BJ (cell line): Measurements from ENCODE around the gene SLC34A2. TPM values are rescaled to one million over a fixed set of nuclear protein-coding genes. Genes with fewer than 3 reads are reported as not detected.

ENCODE experiments used
- CTCF ChIA-PET: fragments of 350-600 bp; formaldehyde crosslinking; extraction: SDS; loops from one replicate; lab custom pipeline; 2021; ENCODE audit warnings: antibody characterized with exemption, inconsistent platforms; lab: Yijun Ruan, JAX
- POLR2A ChIA-PET: fragments of 300-600 bp; sonication (Branson Sonifier 250); formaldehyde crosslinking; extraction: SDS; loops from one replicate; lab custom pipeline; 2021; ENCODE audit warnings: antibody characterized with exemption; lab: Charles Lee
- DNase-seq: peaks from one replicate; pipeline ENCODE4 v3.0.0-alpha.2; 2011; ENCODE audit warnings: low read depth
- H3K27me3 ChIP-seq: 2 replicates; pipeline ENCODE4 v1.6.0; 2011; ENCODE audit warnings: low read length; ENCODE audit not compliant: control insufficient read depth, insufficient read depth
- H3K36me3 ChIP-seq: 2 replicates; pipeline ENCODE4 v1.5.1; 2011; ENCODE audit warnings: low read length; ENCODE audit not compliant: control insufficient read depth, insufficient read depth
- H3K4me3 ChIP-seq: 2 replicates; pipeline ENCODE4 v1.5.1; 2011; ENCODE audit warnings: low read depth, mild to moderate bottlenecking, control low read depth, low read length
- CTCF ChIP-seq: IDR thresholded peaks from 2 replicates; pipeline ENCODE4 v1.5.1; 2011; ENCODE audit warnings: low read depth, mild to moderate bottlenecking, control low read depth, inconsistent platforms, low read length, moderate library complexity; ENCODE audit not compliant: insufficient read depth
- polyA plus RNA-seq: library from polyadenylated mRNA; depleted of rRNA; stranded (reverse); fragments of >200 nt; gene quantifications from 2 replicates; pipeline ENCODE4 v1.2.3, GENCODE V29; 2011

Gene SLC34A2
- polyA plus RNA-seq, 1 experiment = 0.02 TPM

GRCh38 chr4:25672756-25673155, 17.1 kb downstream of the SLC34A2 start:
- no peak for DNase-seq
- ChIA-PET CTCF (no interaction called here), POLR2A (no interaction called here)
- Histone ChIP-seq H3K36me3 (no peaks in the 10 kb centered on the region), H3K27me3 (no peaks in the 10 kb centered on the region), H3K4me3 (no peak overlapping the region)
- no peak for TF ChIP-seq CTCF

- no peaks in the 10 kb centered on the region for H3K27me3 ChIP-seq
- no peak overlapping the region for H3K4me3 ChIP-seq
- TF ChIP-seq CTCF = no peak
- ChIA-PET CTCF (no interaction called here), POLR2A (no interaction called here)
- no peaks in the 10 kb centered on the region for H3K36me3 ChIP-seq
- DNase-seq = no peak
These were observed 18.7 kb downstream of the SLC34A2 start for GRCh38 chr4:25674386-25674785.

- ChIA-PET POLR2A (no interaction called here), CTCF (no interaction called here)
- Histone ChIP-seq H3K36me3 (no peaks in the 10 kb centered on the region), H3K4me3 (no peak overlapping the region), H3K27me3 (no peaks in the 10 kb centered on the region)
- no peak for TF ChIP-seq CTCF
- DNase-seq = no peak
These were observed 20.6 kb downstream of the SLC34A2 start for GRCh38 chr4:25676221-25676620.

DNA sequence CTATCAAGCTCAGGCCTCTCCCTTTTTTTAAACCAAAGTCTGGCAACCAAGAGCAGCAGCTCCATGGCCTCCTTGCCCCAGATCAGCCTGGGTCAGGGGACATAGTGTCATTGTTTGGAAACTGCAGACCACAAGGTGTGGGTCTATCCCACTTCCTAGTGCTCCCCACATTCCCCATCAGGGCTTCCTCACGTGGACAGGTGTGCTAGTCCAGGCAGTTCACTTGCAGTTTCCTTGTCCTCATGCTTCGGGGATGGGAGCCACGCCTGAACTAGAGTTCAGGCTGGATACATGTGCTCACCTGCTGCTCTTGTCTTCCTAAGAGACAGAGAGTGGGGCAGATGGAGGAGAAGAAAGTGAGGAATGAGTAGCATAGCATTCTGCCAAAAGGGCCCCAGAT, 21.5 kb downstream of the SLC34A2 start:
- no peaks in the 10 kb centered on the region for H3K27me3 ChIP-seq
- no peaks in the 10 kb centered on the region for H3K36me3 ChIP-seq
- CTCF ChIA-PET = no interaction called here
- no peak for DNase-seq
- POLR2A ChIA-PET = no interaction called here
- H3K4me3 ChIP-seq = no peak overlapping the region
- TF ChIP-seq CTCF = no peak

- ChIA-PET CTCF (no interaction called here), POLR2A (interaction anchor here (0.6 kb wide), 1 partner anchor 22 kb away, joined by 5 read pairs; no protein-coding TSS in a partner anchor)
- no peaks in the 10 kb centered on the region for H3K27me3 ChIP-seq
- no peak for TF ChIP-seq CTCF
- H3K36me3 ChIP-seq = no peaks in the 10 kb centered on the region
- no peak overlapping the region for H3K4me3 ChIP-seq
- no peak for DNase-seq
These were observed 22.3 kb downstream of the SLC34A2 start for GRCh38 chr4:25677943-25678342.
